IPS-18c (cell line): ENCODE data around the gene ARHGAP23.
A peak's percentile ranks its signal among the peaks of the same experiment; 100 is the strongest.
"Not testable (repeated sequence)": the region's sequence is repeated elsewhere in the genome, so short reads cannot be mapped to it uniquely, and the experiment has no call there.

Experiments
- H3K4me3 ChIP-seq: 2 replicates; pipeline ENCODE4 v1.7.0; 2013; ENCODE audit warnings: low read depth, mild to moderate bottlenecking, low read length, moderate library complexity; ENCODE audit not compliant: insufficient read depth
- H3K9me3 ChIP-seq: one replicate; pipeline ENCODE4 v1.6.1; 2013; ENCODE audit warnings: mild to moderate bottlenecking, low read length, moderate library complexity; ENCODE audit not compliant: control insufficient read depth, insufficient read depth

ARHGAP23 gene

DNA sequence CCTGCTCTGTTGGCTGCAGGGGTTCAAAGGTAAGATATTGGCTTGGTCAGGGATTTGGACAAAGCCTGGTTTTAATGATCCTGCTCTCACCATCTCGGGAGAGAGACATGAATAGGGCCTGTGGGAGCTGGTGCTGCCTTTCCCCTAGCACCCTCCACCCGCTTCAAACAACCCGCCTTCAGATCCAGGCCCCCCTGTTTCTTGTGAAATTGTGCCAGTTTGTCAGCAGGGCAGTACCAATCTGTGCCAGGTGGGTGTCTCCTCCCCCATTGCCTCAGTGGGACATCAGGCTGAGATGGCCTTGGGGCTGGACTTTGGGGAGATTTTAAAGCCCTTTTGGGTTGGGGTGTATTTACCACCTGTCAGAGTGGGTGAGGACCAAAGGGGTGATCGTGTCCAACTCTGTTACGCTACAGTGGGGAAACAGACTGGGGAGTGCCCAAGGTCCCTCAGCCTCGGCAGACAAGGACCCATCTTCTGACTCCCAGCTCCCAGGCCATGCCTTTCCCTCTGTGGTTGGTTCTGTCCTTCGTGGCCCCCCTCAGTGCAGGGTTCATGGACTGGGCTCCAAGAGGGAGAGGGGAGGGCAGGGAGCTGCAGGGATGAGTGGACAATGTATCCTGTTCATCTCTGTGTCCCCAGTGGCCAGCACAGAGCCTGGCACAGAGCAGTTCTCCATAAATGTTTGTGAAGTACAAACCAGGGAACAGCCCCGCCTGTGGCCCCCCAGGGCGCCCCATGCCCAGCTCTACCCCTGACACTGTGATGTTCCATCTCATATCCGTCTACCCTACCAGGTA, 3.3 kb downstream of the ARHGAP23 start:
- H3K9me3 ChIP-seq = peaks cover 2% of the 10 kb centered on the region
- H3K4me3 ChIP-seq = no peak overlapping the region

DNA sequence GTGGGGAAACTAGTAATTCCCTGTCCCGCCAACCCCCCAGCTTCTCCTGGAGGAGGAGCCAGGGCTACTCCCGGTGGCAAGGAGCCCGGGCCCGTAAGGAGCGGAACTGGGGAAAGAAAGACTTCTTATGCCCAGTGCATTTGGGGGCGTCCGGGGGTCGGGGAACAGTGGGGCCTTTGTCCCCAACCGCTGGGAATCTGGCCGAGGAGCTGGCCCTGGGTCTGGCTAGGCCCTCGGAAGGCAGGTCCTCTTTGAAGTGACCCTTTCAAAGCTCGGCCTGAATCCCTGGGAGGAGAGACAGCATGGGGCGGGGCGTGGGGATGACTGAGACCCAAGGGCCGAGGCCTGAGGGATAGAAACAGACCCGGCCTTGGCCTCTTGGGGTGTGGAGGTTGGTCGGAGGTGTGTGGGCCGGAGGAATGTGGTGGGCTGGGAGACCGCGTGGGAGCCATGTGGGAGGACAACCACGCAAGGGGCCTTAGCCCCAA, 6.0 kb downstream of the ARHGAP23 start:
- H3K9me3 ChIP-seq = no peaks in the 10 kb centered on the region
- no peak overlapping the region for H3K4me3 ChIP-seq

DNA sequence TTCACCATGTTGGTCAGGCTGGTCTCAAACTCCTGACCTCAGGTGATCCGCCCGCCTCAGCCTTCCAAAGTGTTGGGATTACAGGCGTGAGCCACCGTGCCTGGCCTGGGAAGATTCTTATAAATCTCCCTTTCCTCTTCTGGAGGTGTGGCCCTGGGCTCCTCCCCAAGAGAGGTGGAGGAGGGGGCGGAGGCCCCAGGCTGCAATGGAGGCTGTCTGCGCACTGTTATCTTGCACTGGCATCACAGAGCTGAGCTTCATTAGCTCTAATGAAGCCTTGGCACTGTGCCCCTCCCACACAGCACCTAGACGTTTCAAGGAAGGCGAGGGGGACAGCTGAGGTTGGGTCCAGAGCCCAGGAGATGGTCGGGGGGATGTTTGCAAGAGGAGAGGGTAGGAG, 7.5 kb downstream of the ARHGAP23 start:
- no peak overlapping the region for H3K4me3 ChIP-seq

DNA sequence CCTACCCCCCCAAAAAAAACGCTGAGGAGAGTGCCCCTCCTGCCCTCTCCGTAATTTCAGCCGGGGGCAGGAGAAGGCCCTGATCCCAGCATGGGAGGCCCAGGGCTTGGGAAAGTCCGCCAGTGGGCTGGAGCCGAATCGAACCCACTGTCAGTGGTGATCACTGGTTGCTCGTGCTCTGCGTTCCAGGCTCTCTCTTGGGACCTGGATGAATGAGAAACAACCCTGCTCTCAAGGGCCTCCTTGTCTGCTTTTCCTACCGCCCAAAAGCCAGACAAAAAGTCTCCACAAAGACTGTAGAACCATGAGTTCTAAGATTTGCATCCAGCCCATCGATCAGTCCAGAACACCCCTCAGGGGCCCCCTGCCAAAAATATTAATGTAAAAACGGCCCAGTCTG, 8.1 kb downstream of the ARHGAP23 start:
- Histone ChIP-seq H3K4me3 (no peak overlapping the region), H3K9me3 (no peaks in the 10 kb centered on the region)

More for the DNA sequence above, 7.5 kb downstream of the ARHGAP23 start:
- H3K9me3 ChIP-seq = no peaks in the 10 kb centered on the region

DNA sequence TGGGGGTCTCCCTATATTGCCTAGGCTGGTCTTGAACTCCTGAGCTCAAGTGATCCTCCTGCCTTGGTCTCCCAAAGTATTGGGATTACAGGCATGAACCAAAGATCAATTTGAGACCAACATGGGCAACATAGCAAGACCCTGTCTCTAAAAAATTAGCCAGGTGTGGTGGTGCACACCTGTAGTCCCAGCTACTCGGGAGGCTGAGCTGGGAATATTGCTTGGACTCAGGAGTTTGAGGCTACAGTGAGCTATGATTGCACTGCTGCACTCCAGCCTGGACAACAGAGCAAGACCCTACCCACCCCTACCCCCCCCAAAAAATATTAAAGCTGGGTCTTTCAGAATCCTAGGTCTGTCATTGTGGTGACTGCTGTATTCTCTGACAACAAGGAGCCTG, 9.0 kb downstream of the ARHGAP23 start:
- H3K9me3 ChIP-seq, H3K4me3 ChIP-seq: not testable (repeated sequence)

DNA sequence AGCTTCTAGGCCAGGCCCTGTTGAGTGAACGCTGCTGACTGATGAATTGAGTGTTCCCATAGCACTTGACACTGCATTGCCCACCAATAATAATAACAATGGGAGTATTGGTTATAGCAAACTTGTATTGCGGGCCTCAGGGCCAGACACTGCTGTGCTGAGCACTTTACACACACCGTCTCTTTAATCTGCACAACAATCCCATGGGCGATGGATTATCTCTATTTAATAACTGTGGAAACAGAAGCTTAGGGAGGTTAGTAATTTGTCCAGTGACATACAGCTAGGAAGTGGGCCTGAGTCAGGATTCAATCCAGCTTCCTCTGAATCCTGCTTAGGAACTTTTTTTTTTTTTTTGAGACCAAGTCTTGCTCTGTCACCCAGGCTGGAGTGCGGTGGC, 11.2 kb downstream of the ARHGAP23 start:
- Histone ChIP-seq H3K9me3 (peaks cover 2% of the 10 kb centered on the region), H3K4me3 (no peak overlapping the region)

DNA sequence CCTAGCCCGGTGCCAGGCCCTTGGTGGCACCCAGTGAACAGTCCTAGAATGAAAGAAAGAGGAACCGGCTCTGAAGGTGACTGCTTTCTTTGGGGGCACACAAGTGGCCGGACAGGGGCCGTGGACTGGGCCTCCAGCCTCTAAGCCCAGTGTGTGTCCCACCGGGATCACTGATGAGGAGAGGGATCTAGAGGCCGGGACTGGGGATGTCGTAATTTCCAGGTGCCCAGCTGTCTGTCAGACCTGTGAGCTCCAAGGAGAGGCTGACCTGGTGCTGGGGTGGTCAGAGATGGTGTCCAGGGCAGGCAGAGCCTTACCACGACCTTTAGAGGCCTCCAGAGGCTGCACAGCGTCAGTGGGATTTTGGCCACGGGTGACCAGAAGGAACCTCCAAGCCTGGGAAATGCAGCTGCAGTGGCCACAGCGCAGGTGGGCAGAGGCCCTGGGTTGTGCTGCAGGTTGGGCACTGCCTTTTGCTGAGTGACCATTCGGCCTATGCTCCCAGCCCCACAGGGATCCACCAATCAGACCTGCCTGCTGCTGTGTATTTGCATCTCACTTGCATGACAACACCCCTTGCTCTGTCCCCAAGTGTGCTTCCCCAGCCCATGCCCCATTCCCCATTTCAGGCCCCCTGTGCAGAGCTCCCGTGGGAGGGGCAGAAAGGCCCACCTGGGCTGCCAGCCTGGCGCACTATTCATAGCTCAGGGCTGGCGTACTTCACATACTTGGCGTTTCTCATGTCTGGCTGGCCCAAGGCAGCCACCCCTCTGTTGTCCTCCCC, 12.5 kb downstream of the ARHGAP23 start:
- Histone ChIP-seq H3K9me3 (peaks cover 2% of the 10 kb centered on the region), H3K4me3 (no peak overlapping the region; the same call in 1 of the 2 replicates)

DNA sequence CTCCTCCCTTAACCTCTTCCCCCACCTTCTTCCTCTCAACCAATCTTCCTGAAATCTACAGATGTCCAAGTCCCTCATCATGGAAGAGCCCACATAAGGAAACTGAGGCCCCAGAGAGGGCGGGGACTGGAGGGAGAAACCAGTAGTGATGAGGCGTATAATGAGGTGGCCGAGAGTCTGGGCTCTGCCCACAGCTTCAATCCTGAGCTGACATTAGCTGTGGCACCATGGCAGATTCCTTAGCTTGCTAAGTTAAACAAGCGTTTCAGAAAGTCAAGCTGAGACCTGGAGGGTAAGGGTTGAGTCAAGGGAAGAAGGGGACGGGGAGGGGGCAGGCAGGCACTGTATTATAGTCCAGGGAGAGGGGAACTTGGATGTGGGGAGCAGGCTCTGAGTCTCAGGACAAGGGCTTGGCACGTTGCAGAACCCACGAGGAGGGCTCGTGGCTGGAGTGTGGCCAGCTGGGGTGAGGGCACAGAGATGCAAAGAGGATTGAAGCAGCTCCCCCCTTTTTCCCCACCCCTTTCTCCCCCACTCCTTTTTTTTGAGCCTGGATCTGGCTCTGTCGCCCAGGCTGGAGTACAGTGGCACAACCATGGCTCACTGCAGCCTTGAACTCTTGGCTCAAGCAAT, 13.3 kb downstream of the ARHGAP23 start:
- peaks cover 2% of the 10 kb centered on the region for H3K9me3 ChIP-seq
- no peak overlapping the region for H3K4me3 ChIP-seq

DNA sequence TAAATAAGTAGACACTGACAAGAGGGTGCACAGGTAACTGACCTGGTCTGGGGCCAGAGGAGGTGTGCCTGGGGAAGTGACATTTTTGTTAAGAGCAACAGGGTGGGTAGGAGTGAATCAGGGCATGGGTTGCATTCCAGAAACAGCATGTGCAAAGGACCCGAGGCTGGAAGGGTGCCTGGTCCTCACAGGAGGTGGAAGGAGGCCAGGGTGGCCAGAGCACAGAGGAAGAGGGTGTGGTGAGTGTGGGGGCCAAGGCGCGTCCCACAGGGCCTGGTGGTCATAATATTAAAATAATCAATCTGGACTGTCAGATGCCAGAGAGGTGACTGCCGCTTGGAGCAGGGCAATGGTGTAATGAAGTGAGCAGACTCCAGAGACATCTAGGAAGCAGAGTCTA, 14.3 kb downstream of the ARHGAP23 start:
- H3K9me3 ChIP-seq = peaks cover 2% of the 10 kb centered on the region
- H3K4me3 ChIP-seq = no peak overlapping the region

DNA sequence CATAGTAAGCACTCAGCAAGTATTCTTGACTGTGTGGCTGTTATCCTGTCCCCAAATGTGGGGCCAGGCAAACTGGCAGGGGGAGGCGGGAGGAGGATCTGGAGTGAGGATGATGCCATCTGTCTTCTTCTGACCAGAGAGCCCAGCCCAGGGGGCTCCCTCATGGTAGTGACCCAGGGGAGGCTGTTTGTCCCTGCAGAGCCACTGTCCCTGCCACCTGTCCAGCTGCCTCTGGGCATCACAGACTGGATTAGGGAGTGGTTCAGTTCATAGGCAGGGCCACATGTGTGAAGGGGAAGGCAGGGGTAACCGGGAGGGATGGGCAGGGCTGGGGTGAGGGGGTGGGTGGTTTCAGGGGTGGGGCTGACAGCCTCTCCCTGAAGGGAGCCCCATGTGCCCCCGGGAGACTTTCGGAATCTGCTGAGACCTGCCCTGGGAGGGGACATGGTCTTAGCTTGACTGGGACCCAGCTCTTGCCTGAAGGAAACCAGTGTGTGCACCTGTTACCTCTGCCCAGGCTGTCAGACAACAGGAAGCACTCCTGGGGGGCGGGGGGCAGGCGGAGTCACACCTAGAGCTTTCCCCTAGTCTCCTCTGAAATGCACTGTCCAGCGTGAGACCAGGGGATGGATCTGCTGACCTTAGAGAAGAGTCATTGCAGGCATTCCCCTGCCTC, 15.2 kb downstream of the ARHGAP23 start:
- H3K4me3 ChIP-seq = no peak overlapping the region
- H3K9me3 ChIP-seq = peaks cover 2% of the 10 kb centered on the region

DNA sequence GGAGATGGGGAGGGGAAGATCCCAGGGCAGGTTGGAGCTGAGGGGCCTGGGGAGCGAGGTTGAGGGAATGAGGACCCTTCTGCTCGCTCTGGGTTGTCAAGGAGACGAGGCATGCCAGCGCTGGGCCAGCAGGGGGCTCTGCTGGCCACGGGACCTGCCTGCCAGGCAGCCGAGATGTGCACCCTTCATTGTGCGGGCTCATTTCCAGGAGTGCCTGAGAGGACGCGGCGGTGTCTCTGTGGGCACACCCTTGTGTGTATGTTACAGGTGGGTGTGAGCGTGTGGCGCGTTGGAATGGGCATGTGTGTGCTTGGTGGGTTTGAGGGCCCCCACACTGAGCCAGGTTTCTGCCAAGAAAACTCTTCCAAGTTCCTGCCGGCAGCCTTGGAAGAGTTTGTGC, 15.9 kb downstream of the ARHGAP23 start:
- Histone ChIP-seq H3K9me3 (peaks cover 2% of the 10 kb centered on the region), H3K4me3 (no peak overlapping the region)

DNA sequence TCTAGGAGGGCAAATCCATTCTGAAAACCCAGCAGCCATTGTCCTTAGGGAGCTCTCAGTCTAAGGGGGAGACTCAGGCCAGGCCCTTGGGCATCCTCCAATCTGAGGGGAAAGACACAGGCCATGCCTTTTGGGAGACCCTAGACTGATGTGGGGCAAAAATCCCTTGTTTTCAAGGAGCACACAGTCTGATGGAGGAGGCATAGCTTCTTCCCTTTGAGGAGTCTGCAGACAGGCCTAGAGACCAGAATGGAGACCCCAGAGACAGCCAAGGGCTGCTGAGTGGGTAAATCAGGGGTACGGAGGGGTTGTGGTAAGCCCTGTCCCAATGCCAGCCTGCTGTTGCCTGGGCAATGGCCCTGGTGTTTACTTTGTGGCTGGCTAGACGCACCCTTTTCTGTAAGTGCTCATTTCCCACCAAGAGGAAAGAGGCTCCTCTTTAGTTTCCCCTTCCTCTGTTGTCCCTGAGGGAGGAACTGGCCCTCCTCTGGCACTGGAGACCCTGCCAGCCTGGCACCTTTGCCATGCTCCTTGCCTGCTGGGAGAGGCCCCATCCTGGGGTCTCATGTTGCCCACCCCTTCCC, 19.3 kb downstream of the ARHGAP23 start:
- Histone ChIP-seq H3K9me3 (no peaks in the 10 kb centered on the region), H3K4me3 (no peak overlapping the region)

DNA sequence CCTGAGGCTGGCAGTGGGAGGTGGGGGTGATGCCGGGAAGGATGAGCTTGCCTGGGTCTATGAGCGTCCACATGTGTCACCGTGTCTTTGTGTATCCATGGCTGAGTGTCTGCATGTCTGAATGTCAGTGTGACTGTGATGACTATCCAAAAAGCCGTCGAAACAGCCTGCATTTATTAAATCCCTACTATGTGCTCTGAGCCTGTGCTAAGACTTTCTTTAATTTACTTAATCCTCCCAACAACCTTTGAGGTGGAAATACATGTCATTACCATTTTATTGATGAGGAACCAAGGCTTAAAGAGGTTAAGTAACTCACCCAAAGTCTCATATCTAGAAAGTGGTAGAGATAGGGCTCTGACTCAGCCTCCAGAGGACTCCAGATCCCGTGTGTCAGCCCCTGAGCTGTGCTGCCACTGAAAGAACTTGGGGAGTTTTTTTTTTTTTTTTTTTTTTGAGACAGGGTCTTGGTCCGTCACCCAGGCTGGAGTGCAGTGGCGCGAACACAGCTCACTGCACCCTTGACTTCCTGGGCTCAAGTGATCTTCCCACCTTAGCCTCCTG, 20.0 kb downstream of the ARHGAP23 start:
- H3K9me3 ChIP-seq = no peaks in the 10 kb centered on the region
- H3K4me3 ChIP-seq = no peak overlapping the region

DNA sequence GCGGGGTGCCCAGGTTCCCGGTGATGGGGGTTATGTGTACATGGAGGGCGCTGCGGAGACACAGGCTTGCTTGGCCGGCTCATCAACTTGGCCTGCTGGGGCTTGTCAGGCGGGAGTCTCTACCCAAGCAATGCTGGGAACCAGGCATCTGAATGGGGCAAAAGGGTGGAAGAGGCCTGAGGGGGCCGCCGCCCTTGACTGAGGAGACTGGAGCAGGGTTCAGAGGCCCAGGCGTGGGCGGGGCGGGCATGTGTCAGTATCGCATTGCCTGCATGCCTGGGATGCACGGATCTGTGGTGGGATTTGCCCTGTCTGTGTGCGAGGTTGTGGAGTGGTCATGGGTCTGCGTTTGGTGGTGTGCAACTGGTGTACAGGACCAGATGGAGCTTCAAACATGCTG, 21.1 kb downstream of the ARHGAP23 start:
- Histone ChIP-seq H3K9me3 (no peaks in the 10 kb centered on the region), H3K4me3 (no peak overlapping the region)

DNA sequence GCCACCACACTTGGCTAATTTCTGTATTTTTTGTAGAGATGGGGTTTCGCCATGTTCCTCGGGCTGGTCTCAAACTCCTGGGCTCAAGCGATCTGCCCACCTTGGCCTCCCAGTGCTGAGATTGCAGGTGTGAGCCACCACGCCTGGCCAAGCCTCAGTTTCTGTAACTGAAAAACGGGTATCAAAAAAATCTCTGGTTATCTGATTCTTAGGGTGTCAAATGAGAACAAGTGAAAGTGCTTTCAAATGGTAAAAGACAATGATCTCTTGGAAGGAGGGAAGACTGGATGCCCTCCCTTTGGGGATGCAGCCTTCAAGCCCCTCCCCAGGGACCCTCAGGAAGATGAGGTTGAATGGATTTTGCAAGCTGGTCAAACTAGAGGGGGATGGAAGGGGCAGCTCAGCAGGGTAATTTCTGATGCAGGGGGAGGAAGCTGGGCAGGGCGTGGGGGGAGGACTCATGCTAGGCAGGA, 22.3 kb downstream of the ARHGAP23 start:
- H3K9me3 ChIP-seq = no peaks in the 10 kb centered on the region
- H3K4me3 ChIP-seq = no peak overlapping the region

DNA sequence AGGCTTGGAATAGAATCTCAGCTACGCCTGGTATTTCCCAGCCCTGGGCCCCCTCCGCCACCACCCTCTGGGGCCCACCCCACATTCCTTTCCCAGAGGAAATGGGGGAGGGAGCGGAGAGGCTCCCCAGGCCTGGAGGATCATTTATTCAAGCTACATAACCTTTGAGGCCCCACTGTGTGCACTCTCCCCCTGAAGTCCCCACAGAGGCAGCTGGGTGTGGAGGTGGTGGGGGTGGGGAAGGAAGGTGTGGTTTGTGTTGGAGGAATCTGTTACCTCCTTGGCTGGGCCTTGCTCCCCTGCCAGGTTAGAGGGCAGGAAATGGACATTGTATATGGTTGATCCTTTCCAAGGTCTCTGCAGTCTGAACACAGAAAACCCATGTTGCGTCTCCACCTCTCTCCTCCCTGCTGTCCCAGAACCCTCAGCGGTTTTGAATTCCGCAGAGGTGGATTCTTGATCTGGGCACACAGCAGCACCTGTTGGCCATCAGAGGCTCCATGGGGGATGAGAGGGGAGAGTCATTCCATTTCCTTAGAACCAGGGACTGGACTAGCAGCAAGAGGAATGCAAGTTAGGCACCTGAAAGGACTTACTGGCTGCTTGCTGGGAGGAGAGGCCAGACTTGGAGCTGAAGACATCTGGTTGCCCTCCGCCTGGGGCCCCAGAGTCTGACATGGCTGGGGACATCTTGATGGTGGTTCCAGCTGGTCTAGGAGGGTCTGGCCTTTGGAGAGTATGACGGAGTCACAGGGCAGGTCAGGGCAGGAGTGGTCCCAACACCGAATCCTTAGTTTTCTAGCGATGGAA, 23.0 kb downstream of the ARHGAP23 start:
- H3K4me3 ChIP-seq = peak overlapping the region; percentile 54
- H3K9me3 ChIP-seq = no peaks in the 10 kb centered on the region
